Gastroesophageal sphincter (tissue), 4 donors: ENCODE measurements around the gene SLC39A3. TPM values are rescaled to one million over a fixed set of nuclear protein-coding genes. Genes with fewer than 3 reads are reported as not detected.

ENCODE experiments used
- ATAC-seq: fragments of 150-250 bp; one replicate; pipeline ENCODE4 v1.9.1; 2016; ENCODE audit warnings: mild to moderate bottlenecking, moderate library complexity
- H3K27ac ChIP-seq, 4 donors: fragments of 200-600 bp; sonication (generic) in 3 of 4; 1 replicate in 3 of 4; 2 replicates in 1 of 4; pipeline ENCODE4 v1.5.1; 2016 to 2019
- H3K27me3 ChIP-seq: fragments of 200-600 bp; sonication (generic); one replicate; pipeline ENCODE4 v1.5.1; 2019
- H3K36me3 ChIP-seq, 2 donors: fragments of 200-600 bp; sonication (generic); one replicate each; pipeline ENCODE4 v1.5.1; 2019; ENCODE audit warnings: control low read depth in 1 of 2
- H3K4me1 ChIP-seq, 3 donors: fragments of 200-600 bp; sonication (generic); 1 replicate in 2 of 3; 2 replicates in 1 of 3; pipeline ENCODE4 v1.5.1; 2016 to 2019; ENCODE audit warnings: control low read depth in 2 of 3
- H3K4me3 ChIP-seq, 2 donors: fragments of 200-600 bp; sonication (generic); one replicate each; pipeline ENCODE4 v1.5.1; 2019; ENCODE audit warnings: mild to moderate bottlenecking in 1 of 2, moderate library complexity in 1 of 2
- H3K9me3 ChIP-seq, 3 donors: fragments of 200-600 bp; sonication (generic); one replicate each; pipeline ENCODE4 v1.5.1; 2017 to 2019; ENCODE audit warnings: control low read depth in 2 of 3
- EP300 ChIP-seq: sonication (generic); formaldehyde crosslinking; IDR thresholded peaks from one replicate; pipeline ENCODE4 v1.6.1; 2017; ENCODE audit warnings: antibody characterized with exemption, mild to moderate bottlenecking
- POLR2A ChIP-seq, 2 donors: fragments of 450-650 bp; IDR thresholded peaks; one replicate each; pipeline ENCODE4 v1.6.1; 2017; ENCODE audit warnings: antibody characterized with exemption in 2 of 2, mild to moderate bottlenecking in 2 of 2, moderate library complexity in 1 of 2
- POLR2AphosphoS5 ChIP-seq: sonication (generic); formaldehyde crosslinking; IDR thresholded peaks from one replicate; pipeline ENCODE4 v1.6.1; 2017; ENCODE audit warnings: antibody characterized with exemption
- whole genome bisulfite sequencing, 2 donors: methylation state at CpG; one replicate each; pipeline ENCODE4 v1.1.5; 2018; ENCODE audit warnings: low coverage in 1 of 2; 5-methylcytosine and 5-hydroxymethylcytosine counted together
- total RNA-seq, 4 donors: library from RNA; depleted of rRNA; stranded (reverse); fragments of >200 nt; gene quantifications; one replicate each; pipeline ENCODE4 v1.1.0, GENCODE V29; 2016
- TF ChIP-seq, protein P1 (sequence below), 4 experiments: fragments of 200-600 bp in 2 of 4; fragments of 450-650 bp in 2 of 4; sonication (generic) in 1 of 4; IDR thresholded peaks; one replicate each; pipeline ENCODE4 v1.5.1; 2017 to 2019; ENCODE audit warnings: antibody characterized with exemption in 4 of 4, mild to moderate bottlenecking in 2 of 4, moderate library complexity in 2 of 4

Gene SLC39A3
- total RNA-seq, 4 donors from 2014 or later: 26.3 to 42.7 (median 30.7) TPM

DNA sequence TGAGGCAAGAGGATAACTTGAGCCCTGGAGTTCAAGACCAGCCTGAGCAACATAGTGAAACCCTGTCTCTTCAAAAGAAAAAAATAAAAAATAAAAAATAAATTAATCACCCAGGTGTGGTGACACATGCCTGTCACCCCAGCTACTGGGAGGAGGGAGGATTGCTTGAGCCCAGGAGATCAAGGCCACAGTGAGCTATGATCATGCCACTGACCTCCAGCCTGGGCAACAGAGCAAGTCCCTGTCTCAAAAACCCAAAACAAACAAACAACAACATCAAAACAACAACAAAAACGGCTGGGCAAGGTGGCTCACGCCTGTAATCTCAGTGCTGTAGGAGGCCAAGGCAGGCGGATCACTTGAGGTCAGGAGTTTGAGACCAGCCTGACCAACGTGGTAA lies 4.3 kb upstream of the SLC39A3 start:
- Histone ChIP-seq H3K36me3 (no peaks in the 10 kb centered on the region), H3K27ac (no peak overlapping the region), H3K9me3 (no peaks in the 10 kb centered on the region), H3K4me1 (peaks cover 0 to 9% (median 7%) of the 10 kb centered on the region in 3 donors), H3K4me3 (no peak overlapping the region), H3K27me3 (peaks cover 16% of the 10 kb centered on the region)
- no peak for ATAC-seq
- WGBS, 2 donors: 0 to 33% methylated on average over 1 to 4 of the region's 4 CpGs
- TF ChIP-seq, protein P1, sequence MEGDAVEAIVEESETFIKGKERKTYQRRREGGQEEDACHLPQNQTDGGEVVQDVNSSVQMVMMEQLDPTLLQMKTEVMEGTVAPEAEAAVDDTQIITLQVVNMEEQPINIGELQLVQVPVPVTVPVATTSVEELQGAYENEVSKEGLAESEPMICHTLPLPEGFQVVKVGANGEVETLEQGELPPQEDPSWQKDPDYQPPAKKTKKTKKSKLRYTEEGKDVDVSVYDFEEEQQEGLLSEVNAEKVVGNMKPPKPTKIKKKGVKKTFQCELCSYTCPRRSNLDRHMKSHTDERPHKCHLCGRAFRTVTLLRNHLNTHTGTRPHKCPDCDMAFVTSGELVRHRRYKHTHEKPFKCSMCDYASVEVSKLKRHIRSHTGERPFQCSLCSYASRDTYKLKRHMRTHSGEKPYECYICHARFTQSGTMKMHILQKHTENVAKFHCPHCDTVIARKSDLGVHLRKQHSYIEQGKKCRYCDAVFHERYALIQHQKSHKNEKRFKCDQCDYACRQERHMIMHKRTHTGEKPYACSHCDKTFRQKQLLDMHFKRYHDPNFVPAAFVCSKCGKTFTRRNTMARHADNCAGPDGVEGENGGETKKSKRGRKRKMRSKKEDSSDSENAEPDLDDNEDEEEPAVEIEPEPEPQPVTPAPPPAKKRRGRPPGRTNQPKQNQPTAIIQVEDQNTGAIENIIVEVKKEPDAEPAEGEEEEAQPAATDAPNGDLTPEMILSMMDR (IDR thresholded peaks at IDR 0.05): no peak
- TF ChIP-seq POLR2AphosphoS5 (no peak), POLR2A (IDR thresholded peaks at IDR 0.05) (no peak), EP300 (no peak)

DNA sequence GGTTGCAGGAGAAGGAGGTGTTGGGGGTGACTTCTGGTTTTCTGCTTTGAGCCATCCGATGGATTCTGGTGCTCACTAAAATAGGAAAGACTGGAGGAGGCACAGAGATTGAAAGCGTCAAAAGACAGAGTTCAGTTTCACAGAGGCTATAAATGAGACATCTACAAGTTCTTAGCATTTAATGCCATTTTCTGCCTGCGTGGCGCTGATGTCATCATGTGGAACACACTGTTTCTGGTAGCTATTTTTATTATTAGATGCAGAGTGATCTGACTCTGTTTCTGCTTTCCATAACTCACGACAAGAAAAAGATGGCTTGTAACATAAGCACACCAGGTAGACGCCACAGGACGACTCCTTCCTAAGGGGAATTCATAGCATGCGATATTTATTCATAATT lies 3.3 kb upstream of the SLC39A3 start:
- TF ChIP-seq POLR2AphosphoS5: no peak
- TF ChIP-seq, protein P1 (IDR thresholded peaks at IDR 0.05): no peak
- no peak for TF ChIP-seq EP300
- TF ChIP-seq POLR2A (IDR thresholded peaks at IDR 0.05): no peak
- no peaks in the 10 kb centered on the region for H3K36me3 ChIP-seq
- H3K27me3 ChIP-seq: peaks cover 16% of the 10 kb centered on the region
- H3K4me3 ChIP-seq: no peak overlapping the region
- H3K9me3 ChIP-seq: no peaks in the 10 kb centered on the region
- H3K27ac ChIP-seq: no peak overlapping the region
- peaks cover 0 to 16% (median 6%) of the 10 kb centered on the region in 3 donors for H3K4me1 ChIP-seq
- 63 to 96% methylated on average over 5 to 8 of the region's 8 CpGs for WGBS, 2 donors
- ATAC-seq: no peak

- Histone ChIP-seq H3K9me3 (no peaks in the 10 kb centered on the region), H3K27me3 (peaks cover 16% of the 10 kb centered on the region), H3K4me1 (peaks cover 0 to 21% (median 6%) of the 10 kb centered on the region in 3 donors), H3K36me3 (peaks cover 0 to 19% of the 10 kb centered on the region in 2 donors), H3K4me3 (no peak overlapping the region), H3K27ac (peak overlapping the region in 1 of 4 donors; percentile 77)
- TF ChIP-seq POLR2A (IDR thresholded peaks at IDR 0.05) (no peak), EP300 (no peak), POLR2AphosphoS5 (no peak)
- TF ChIP-seq, protein P1 (IDR thresholded peaks at IDR 0.05): no peak
- WGBS, 2 donors: 38 to 67% methylated on average over 8 to 10 of the region's 13 CpGs
- ATAC-seq: no peak
These were observed 468 bp upstream of the SLC39A3 start for GRCh38 chr19:2740314-2740656.

- no peak for ATAC-seq
- peaks cover 0 to 21% (median 6%) of the 10 kb centered on the region in 3 donors for H3K4me1 ChIP-seq
These were observed 3.1 kb downstream of the SLC39A3 start for GRCh38 chr19:2736550-2737190.

More at GRCh38 chr19:2736550-2737190, 3.1 kb downstream of the SLC39A3 start:
- TF ChIP-seq EP300 (no peak), POLR2A (IDR thresholded peaks at IDR 0.05) (no peak), POLR2AphosphoS5 (no peak)
- TF ChIP-seq, protein P1 (IDR thresholded peaks at IDR 0.05): no peak
- Histone ChIP-seq H3K9me3 (no peaks in the 10 kb centered on the region), H3K27ac (no peak overlapping the region), H3K27me3 (peaks cover 11% of the 10 kb centered on the region), H3K4me3 (no peak overlapping the region), H3K36me3 (peaks cover 0 to 55% of the 10 kb centered on the region in 2 donors)
- 91 to 100% methylated on average over 4 to 6 of the region's 15 CpGs for WGBS, 2 donors
